ENCODE results near the gene C1orf159.
"Not testable (repeated sequence)": the region's sequence is repeated elsewhere in the genome, so short reads cannot be mapped to it uniquely, and the experiment has no call there.

Gene C1orf159

GRCh38 chr1:1067860-1068516, 47.9 kb downstream of the C1orf159 start:
- no peak for DNase-seq (ENCODE audit: low read depth in 2 of 2, low spot score in 1 of 2)

- DNase-seq (ENCODE audit: low read depth in 2 of 2, low spot score in 1 of 2): no peak
These were observed 48.5 kb downstream of the C1orf159 start for GRCh38 chr1:1067284-1067859.

- no peak for DNase-seq (ENCODE audit: low read depth in 2 of 2, low spot score in 1 of 2)
These were observed 49.2 kb downstream of the C1orf159 start for GRCh38 chr1:1066403-1067283.

GRCh38 chr1:1065940-1066304, 50.0 kb downstream of the C1orf159 start:
- DNase-seq (ENCODE audit: low read depth in 2 of 2, low spot score in 1 of 2): not testable (repeated sequence)

GRCh38 chr1:1065265-1065939, 50.5 kb downstream of the C1orf159 start:
- no peak for DNase-seq (ENCODE audit: low read depth in 2 of 2, low spot score in 1 of 2)

- DNase-seq (ENCODE audit: low read depth in 2 of 2, low spot score in 1 of 2): peak; percentile 66 to 92
These were observed 51.7 kb downstream of the C1orf159 start for GRCh38 chr1:1063945-1064831.

GRCh38 chr1:1063261-1063944, 52.5 kb downstream of the C1orf159 start:
- DNase-seq (ENCODE audit: low read depth in 2 of 2, low spot score in 1 of 2): no peak

- no peak for DNase-seq (ENCODE audit: low read depth in 2 of 2, low spot score in 1 of 2)
These were observed 53.3 kb downstream of the C1orf159 start for GRCh38 chr1:1062348-1063163.

- no peak for DNase-seq (ENCODE audit: low read depth in 2 of 2, low spot score in 1 of 2)
These were observed 54.1 kb downstream of the C1orf159 start for GRCh38 chr1:1061682-1062345.

GRCh38 chr1:1060281-1061000, 55.4 kb downstream of the C1orf159 start:
- no peak for DNase-seq (ENCODE audit: low read depth in 2 of 2, low spot score in 1 of 2)

- peak; percentile 83 to 89 for DNase-seq (ENCODE audit: low read depth in 2 of 2, low spot score in 1 of 2)
These were observed 56.2 kb downstream of the C1orf159 start for GRCh38 chr1:1059494-1060280.

GRCh38 chr1:1058921-1059493, 56.9 kb downstream of the C1orf159 start:
- DNase-seq (ENCODE audit: low read depth in 2 of 2, low spot score in 1 of 2): no peak

- DNase-seq (ENCODE audit: low read depth in 2 of 2, low spot score in 1 of 2): no peak
These were observed 57.6 kb downstream of the C1orf159 start for GRCh38 chr1:1058088-1058905.

GRCh38 chr1:1057769-1058087, 58.2 kb downstream of the C1orf159 start:
- DNase-seq (ENCODE audit: low read depth in 2 of 2, low spot score in 1 of 2): not testable (repeated sequence)

GRCh38 chr1:1055841-1056736, 59.8 kb downstream of the C1orf159 start:
- DNase-seq (ENCODE audit: low read depth in 2 of 2, low spot score in 1 of 2): no peak
